Measurements from ENCODE around the gene SLC16A1. TPM values are rescaled to one million over a fixed set of nuclear protein-coding genes. Genes with fewer than 3 reads are reported as not detected.

Gene SLC16A1, protein sequence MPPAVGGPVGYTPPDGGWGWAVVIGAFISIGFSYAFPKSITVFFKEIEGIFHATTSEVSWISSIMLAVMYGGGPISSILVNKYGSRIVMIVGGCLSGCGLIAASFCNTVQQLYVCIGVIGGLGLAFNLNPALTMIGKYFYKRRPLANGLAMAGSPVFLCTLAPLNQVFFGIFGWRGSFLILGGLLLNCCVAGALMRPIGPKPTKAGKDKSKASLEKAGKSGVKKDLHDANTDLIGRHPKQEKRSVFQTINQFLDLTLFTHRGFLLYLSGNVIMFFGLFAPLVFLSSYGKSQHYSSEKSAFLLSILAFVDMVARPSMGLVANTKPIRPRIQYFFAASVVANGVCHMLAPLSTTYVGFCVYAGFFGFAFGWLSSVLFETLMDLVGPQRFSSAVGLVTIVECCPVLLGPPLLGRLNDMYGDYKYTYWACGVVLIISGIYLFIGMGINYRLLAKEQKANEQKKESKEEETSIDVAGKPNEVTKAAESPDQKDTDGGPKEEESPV
- 69.4 and 72.5 TPM in 2 replicates for total RNA-seq

DNA sequence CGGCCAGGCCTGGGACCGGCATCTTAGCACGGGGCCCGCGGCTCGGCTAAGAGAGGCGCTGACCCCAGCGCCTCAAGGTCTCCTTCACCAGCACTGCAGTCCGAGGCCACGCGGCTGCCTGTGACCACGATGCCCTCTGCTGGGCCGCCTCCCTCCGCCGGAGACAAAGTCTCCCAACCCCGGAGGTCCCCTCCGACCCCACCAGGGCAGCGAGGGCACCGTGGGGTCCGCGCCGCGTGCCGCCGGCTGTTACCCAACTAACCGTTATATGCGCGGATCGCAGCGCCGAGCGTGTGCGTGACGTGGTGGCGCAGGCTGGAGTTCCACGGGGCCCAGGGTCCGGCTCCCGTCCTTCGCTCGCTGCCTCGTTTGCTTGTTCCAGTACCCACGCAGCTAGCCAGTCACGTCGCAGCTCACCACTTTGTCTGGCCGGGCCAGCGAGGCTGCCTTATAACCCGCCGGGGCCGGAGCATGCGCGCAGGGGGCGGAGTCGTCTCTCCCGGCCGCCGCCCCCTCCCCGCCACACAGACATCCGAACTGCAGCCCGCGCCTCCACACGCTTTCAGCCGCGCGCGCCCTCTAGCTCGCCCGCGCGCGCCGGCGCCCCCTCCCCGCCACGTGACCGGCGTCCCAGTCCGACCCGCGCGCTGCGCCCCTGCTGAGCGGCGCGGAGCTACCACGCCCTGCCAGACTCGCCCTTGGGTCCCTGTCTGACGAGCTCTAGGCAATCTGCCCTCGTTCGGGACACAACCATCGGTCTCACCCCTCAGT lies at the start of gene SLC16A1:
Gene SLC16A1 (minus strand): TSS at position 424 of the 771 bp plus-strand sequence. CDS start 26,888 bp downstream, outside the sequence.

Other genes starting within 250 kb of the SLC16A1 start
- gene RHOC, start 249.1 kb downstream of the SLC16A1 start, total RNA-seq: 552 and 779 TPM in 2 replicates
- gene PPM1J, start 240.9 kb downstream of the SLC16A1 start, total RNA-seq: 2.3 and 4.4 TPM in 2 replicates
- 4.4 and 12.8 TPM in 2 replicates for gene LRIG2, start 117.0 kb upstream of the SLC16A1 start, total RNA-seq

All from mesangial cell (primary cell).